Mucosa of descending colon (tissue), 3 donors: ENCODE data around the gene NPIPB6. TPM values are rescaled to one million over a fixed set of nuclear protein-coding genes. Genes with fewer than 3 reads are reported as not detected.

Experiments
- ATAC-seq: fragments of 200-7000 bp; cut with Tn5 transposase; one replicate; pipeline ENCODE4 v1.9.1; 2020; ENCODE audit warnings: mild to moderate bottlenecking, moderate library complexity
- DNase-seq, 3 donors: peaks; one replicate each; pipeline ENCODE4 v3.0.0-alpha.2; 2020
- H3K36me3 ChIP-seq: fragments of 200-600 bp; one replicate; pipeline ENCODE4 v1.8.0; 2021; ENCODE audit warnings: low read depth, mild to moderate bottlenecking
- H3K4me1 ChIP-seq: fragments of 200-600 bp; one replicate; pipeline ENCODE4 v1.8.0; 2021; ENCODE audit warnings: low read depth, mild to moderate bottlenecking
- H3K4me3 ChIP-seq: fragments of 200-600 bp; one replicate; pipeline ENCODE4 v1.8.0; 2021; ENCODE audit warnings: mild to moderate bottlenecking
- H3K9me3 ChIP-seq: fragments of 200-600 bp; one replicate; pipeline ENCODE4 v1.8.0; 2021; ENCODE audit warnings: mild to moderate bottlenecking
- intact Hi-C, 2 donors: fragments of 100-400 bp; cut with DNase I in 1 of 2; cut with micrococcal nuclease in 1 of 2; formaldehyde crosslinking; loops; one replicate each; pipeline versions ENCODE4 v1.11.0 to v1.11.1; 2022; cut with DNase I, micrococcal nuclease
- microRNA-seq: library from miRNA; unstranded; fragments of <30 nt; microRNA quantifications from one replicate; pipeline ENCODE4, GENCODE V29; 2019
- total RNA-seq, 3 donors: library from RNA; stranded (reverse); fragmentation: NEBNext Ultra II Directional in 2 of 3; extraction: Animal tissue kit (Norgen Biotek cat#: 25700) in 2 of 3; gene quantifications; one replicate each; pipeline versions ENCODE4 v1.2.1 to v1.2.4, GENCODE V29; 2021 to 2023
- TF ChIP-seq, protein P1 (sequence below): fragments of 200-600 bp; IDR thresholded peaks from one replicate; pipeline ENCODE4 v1.8.0; 2022; ENCODE audit warnings: antibody characterized with exemption, mild to moderate bottlenecking
- donor health status: DM: no; HTN: no; CAD: no; lungs with moderate emphysema.
- donor health status: DM: no; HTN: no; CAD: no.
- donor health status: DM: no; HTN: yes; CAD: no.

NPIPB6 gene
- total RNA-seq, 3 donors from 2014 or later = 0.94 to 4.3 (median 1.0) TPM

DNA sequence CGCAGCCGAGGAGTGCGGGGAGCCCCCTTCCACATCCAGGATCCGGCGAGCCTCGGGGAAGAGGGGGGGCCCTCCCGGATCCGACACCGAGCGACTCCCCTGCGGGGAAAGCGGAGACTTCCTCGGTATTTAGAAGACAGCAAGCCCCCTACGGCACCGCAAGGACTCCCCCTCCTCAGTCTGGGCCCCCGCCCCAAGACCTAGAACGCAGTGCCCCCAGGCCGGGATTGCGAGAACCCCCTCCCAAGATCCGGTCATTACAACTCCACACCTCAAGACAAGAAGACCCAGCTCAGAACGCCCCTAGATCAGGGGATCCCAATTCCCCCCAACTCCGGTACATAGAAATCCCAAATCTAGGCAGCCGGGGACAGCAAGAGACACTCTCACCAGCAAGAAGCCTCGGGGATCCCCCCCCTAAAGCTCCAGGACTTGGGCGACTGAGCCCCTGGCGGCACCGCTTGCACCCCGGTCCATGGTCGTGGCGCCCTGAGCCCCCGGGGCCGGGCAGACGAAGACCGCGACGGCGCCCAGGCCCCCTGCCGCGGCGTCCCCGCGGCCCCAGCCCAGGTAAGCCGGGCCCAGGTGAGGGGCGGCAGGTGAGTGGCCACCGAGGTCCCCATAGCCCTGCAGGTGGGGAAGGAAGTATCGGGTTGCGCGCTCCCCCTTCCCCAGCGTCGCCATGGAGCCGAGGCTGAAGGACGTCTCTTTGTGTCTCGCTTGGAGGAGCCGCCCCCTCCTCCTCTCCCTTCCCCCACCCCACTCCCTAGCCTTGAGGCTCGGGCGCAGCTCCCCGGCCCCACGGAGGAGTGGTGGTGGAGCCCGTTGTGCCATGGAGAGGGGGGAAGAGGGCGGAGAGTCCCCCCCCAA lies 70.3 kb downstream of the NPIPB6 start:
- Histone ChIP-seq H3K4me3 (no peak overlapping the region), H3K4me1 (peaks cover 15% of the 10 kb centered on the region), H3K9me3 (no peaks in the 10 kb centered on the region), H3K36me3 (no peaks in the 10 kb centered on the region)
- TF ChIP-seq, protein P1, sequence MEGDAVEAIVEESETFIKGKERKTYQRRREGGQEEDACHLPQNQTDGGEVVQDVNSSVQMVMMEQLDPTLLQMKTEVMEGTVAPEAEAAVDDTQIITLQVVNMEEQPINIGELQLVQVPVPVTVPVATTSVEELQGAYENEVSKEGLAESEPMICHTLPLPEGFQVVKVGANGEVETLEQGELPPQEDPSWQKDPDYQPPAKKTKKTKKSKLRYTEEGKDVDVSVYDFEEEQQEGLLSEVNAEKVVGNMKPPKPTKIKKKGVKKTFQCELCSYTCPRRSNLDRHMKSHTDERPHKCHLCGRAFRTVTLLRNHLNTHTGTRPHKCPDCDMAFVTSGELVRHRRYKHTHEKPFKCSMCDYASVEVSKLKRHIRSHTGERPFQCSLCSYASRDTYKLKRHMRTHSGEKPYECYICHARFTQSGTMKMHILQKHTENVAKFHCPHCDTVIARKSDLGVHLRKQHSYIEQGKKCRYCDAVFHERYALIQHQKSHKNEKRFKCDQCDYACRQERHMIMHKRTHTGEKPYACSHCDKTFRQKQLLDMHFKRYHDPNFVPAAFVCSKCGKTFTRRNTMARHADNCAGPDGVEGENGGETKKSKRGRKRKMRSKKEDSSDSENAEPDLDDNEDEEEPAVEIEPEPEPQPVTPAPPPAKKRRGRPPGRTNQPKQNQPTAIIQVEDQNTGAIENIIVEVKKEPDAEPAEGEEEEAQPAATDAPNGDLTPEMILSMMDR = no peak
- peak; percentile 17 to 58 (median 40) for DNase-seq
- intact Hi-C loops = no loop called here
- ATAC-seq = no peak

Small RNA genes within 50 kb of the gene (microRNA-seq; reads per million reads assigned to microRNA genes)
- gene MIR6862-1 = not detected

Other genes with a start within 250 kb of the NPIPB6 start
- 100 to 1,000 TPM in 2 of 3 donors, 10 to 100 TPM in 1; 97.6 to 138 (median 114) TPM for gene XPO6, start 151.5 kb downstream of the NPIPB6 start, total RNA-seq
- gene SBK1, start 71.0 kb downstream of the NPIPB6 start, total RNA-seq = 1 to 10 TPM in 1 of 3 donors, under 1 TPM in 2; 0.28 to 1.8 (median 0.52) TPM
- 100 to 1,000 TPM in 1 of 3 donors, 10 to 100 TPM in 2; 36.5 to 104 (median 52.4) TPM for gene EIF3CL, start 40.3 kb upstream of the NPIPB6 start, total RNA-seq
- under 1 TPM; 0.24 to 0.32 (median 0.32) TPM for gene NPIPB7, start 108.8 kb upstream of the NPIPB6 start, total RNA-seq
- 100 to 1,000 TPM in 2 of 3 donors, 10 to 100 TPM in 1; 73.4 to 125 (median 101) TPM for gene CLN3, start 128.6 kb upstream of the NPIPB6 start, total RNA-seq
- gene APOBR, start 131.1 kb upstream of the NPIPB6 start, total RNA-seq = 10 to 100 TPM; 28.8 to 65.4 (median 57.2) TPM
- gene IL27, start 143.3 kb upstream of the NPIPB6 start, total RNA-seq = not detected
- gene NUPR1, start 175.5 kb upstream of the NPIPB6 start, total RNA-seq = 100 to 1,000 TPM in 2 of 3 donors, 10 to 100 TPM in 1; 51.7 to 145 (median 129) TPM
- 10 to 100 TPM; 21.6 to 45.9 (median 25.9) TPM for gene SGF29, start 190.4 kb upstream of the NPIPB6 start, total RNA-seq
- 10 to 100 TPM; 17.2 to 46.8 (median 44.3) TPM for gene SULT1A2, start 233.5 kb upstream of the NPIPB6 start, total RNA-seq
- gene SULT1A1, start 246.5 kb upstream of the NPIPB6 start, total RNA-seq = 100 to 1,000 TPM in 2 of 3 donors, 10 to 100 TPM in 1; 52.4 to 254 (median 138) TPM